GM18909 (cell line): ENCODE data around the gene ACTL8.

ENCODE experiments used
- ATAC-seq: cut with Tn5 transposase; IDR thresholded peaks from one replicate; pipeline ENCODE4 v1.9.1; 2021; ENCODE audit warnings: mild to moderate bottlenecking; ENCODE audit not compliant: unreplicated experiment, poor library complexity

The ACTL8 gene

DNA sequence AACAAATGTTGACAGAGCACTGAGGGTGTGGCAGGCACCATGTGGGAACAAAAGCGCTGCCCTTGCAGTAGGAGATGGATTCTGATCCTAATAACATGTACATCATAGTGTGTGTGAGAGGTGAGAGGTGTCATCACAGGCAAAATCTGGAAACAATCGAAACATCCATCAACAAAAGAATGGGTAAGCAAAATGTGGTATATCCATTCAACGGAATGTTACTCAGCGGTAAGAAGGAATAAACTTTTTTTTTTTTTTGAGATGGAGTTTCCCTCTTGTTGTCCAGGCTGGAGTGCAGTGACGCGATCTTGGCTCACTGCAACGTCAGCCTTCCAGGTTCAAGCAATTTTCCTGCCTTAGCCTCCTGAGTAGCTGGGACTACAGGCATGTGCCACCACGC, 112.3 kb downstream of the ACTL8 start:
- ATAC-seq, result no peak

DNA sequence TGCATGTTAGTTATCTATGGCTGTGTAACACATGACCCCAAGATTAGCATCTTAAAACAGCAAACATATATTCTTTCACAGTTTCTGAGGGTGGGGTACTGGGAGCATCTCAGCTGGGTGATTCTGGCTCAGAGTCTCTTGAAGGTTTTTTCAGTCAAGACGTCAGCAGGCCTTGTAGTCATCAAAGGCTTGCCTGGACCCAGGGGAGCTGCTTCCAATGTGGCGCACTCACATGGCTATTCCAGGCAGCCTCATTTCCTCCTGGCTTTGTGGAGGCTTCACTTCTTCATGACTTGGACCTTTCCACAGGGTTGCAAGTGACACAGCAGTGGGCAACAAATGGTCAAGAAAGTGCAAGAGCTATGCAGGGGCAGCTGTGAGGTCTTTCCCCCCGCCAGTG, 114.7 kb downstream of the ACTL8 start:
- no peak for ATAC-seq

DNA sequence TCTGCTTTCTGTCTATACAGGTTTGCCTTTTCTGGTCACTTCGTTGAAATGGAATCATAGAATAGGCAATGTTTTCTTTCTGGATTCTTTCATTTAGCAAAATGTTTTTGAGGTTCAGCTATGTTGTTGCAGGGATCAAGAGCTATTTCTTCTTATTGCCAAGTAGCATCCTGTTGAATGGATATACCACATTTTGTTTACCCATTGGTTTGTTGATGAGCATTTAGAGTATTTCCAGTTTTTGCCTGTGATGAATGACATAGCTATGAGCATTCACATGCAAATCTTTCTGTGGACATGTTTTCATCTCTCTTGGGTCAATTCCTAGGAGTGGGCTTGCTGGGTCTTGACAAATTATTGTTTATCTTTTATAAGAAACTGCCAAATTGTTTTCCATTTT, 115.5 kb downstream of the ACTL8 start:
- ATAC-seq, result no peak

DNA sequence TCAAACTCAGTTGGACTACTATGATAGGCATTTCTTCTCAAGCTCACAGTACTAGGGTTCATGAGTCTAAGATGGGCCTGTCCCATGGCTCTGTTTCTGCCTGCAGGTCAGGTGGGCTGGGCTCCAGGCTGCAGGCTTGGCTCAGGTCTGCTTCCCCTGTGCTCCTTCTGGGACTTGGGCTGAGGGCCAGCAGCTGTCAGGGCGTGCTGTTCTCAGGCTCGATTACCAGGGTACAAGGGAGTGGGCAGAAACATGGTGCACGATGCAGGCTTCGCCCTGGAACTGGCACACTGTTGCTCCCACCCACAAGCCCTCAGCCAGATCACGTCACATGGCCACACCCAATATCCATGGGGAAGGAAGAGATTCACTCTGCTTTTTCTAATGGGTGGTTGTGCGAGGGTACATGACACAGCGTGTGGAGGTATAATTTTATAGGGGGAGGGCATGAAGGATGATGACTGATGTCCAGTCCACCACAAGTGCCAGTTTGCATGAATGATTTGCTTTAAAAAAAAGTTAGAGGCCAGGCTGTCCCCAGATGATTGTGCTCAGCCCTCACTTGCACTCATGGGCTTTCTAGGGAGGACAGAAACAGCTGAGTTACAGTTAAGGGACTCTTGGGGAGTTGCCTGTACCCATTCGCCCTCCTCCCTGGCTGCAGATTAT, 118.0 kb downstream of the ACTL8 start:
- ATAC-seq, result no peak

DNA sequence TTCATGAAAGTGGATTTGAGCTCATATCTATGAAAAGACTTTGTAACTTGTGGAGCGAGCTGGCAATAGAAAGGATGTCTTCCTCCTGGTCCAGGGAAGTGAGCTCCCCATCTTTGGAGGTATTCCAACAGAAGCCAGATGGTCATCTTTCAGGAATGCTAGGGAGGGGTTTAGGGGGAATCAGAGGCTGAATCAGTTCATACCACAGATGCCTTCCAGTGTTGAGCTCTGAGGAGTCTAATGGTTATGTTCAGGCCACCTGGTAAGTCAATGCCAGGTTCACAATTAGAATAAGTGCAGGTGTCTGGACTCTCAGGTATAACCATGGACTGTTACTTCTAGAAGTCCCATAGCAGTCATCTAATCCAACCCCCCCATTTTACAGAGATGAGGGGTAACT, 119.1 kb downstream of the ACTL8 start:
- ATAC-seq, result no peak

DNA sequence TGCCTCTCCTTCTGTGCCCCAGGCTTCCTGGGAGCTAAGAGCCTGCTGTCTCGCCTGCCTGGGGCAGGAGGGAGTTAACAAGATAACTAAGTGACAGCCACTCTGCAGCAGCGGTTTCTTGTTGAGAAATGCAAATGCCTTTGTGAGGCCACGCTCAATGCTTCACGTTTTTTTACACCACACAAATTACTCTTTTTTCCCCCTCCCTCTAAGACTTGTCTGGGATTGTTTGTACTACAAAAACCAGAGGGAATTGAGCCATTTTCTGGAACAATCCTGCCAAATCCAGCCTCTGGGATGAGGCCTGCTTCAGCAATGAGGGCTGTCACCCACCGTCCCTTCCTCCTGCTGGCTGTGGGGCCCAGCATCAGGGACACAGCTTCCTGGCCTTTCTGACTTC, 119.6 kb downstream of the ACTL8 start:
- ATAC-seq, result no peak

DNA sequence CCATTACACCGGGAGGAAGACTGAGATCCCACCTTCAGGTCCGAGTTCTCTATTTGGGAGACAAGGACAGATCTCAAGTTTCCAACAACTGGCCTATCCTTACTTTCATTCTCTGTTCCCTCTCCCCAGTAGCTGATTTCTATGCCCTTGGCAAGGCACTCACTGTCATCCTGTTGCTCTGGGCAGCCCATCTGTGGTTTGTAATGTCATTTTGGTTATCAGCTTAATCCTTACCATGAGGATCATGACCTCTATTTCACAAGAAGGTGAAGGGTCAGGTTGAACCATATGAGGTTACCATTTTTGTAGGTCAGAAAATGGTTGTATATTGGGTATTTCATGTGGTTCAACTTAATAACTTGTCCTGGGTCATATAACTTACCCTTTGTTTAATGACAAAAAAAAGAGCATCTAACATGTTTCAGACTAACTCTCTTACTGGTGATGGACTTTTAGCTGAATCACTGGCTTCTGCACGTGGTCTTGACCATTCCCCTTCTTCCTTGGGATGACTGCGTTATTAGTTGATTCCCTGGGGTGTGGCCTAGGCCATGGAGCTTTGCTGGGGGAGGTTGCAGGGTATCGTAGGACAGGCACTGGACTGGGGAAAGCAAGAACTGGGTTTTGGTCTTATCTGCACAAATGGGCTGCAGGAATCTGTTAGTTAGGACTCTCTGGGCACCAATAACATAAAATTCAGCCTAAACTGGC, 120.2 kb downstream of the ACTL8 start:
- no peak for ATAC-seq

DNA sequence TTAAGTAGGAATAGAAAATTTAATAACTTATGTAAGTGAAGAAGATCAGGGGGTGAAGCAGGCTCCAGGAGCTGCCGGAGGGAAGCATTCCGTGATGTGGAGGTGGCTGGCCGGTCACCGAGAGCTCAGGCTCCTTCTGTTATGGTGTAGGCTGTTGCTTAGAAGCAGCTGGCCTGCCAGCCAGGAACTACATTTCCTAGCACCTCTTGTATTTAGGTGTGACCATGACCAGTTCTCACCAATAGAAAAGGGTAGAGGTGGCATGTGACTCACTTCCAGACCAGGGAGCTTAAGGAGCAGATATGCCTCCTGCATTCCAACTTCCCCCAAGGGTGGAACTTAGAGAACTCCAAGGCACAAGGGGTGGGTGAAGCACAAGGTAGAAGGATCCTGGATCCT, 120.7 kb downstream of the ACTL8 start:
- ATAC-seq, result no peak
